ENCODE results near the gene ASIC4. TPM values are rescaled to one million over a fixed set of nuclear protein-coding genes. Genes with fewer than 3 reads are reported as not detected.

The ASIC4 gene
- total and polyA plus RNA-seq, 9 of the 15 experiments (the other 6 are each of a cell fraction or from before 2014, with no cell fraction given), result 0.07 to 19.2 (median 4.8) TPM

- TF ChIP-seq SMC3 (conservative IDR thresholded peaks at IDR 0.05; ENCODE audit: insufficient read depth, low read depth, low read length), result 0 out of 2 replicates have a peak, but pooled peaks have one; percentile 10
- peak; percentile 92 for TF ChIP-seq MTA2 (IDR thresholded peaks at IDR 0.05; ENCODE audit: low read depth)
- no peak for TF ChIP-seq PRMT5 (CRISPR knock-in tag; IDR thresholded peaks at IDR 0.05)
- TF ChIP-seq, protein P1, sequence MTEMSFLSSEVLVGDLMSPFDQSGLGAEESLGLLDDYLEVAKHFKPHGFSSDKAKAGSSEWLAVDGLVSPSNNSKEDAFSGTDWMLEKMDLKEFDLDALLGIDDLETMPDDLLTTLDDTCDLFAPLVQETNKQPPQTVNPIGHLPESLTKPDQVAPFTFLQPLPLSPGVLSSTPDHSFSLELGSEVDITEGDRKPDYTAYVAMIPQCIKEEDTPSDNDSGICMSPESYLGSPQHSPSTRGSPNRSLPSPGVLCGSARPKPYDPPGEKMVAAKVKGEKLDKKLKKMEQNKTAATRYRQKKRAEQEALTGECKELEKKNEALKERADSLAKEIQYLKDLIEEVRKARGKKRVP (CRISPR knock-in tag; IDR thresholded peaks at IDR 0.05), result peak; percentile 65
- no peak for TF ChIP-seq SMAD1 (IDR thresholded peaks at IDR 0.05; ENCODE audit: low read depth, low read length, partially characterized antibody)
- no peak for TF ChIP-seq ZNF668 (CRISPR knock-in tag; IDR thresholded peaks at IDR 0.05)
- no peak for TF ChIP-seq ZBTB40 (IDR thresholded peaks at IDR 0.05)
- no peak for TF ChIP-seq ZBTB40 (CRISPR knock-in tag; IDR thresholded peaks at IDR 0.05)
- TF ChIP-seq SRSF1 (IDR thresholded peaks at IDR 0.05; ENCODE audit: low read depth, low read length), result no peak
- peak; percentile 81 for TF ChIP-seq POLR2G (IDR thresholded peaks at IDR 0.05; ENCODE audit: low read depth, low read length)
- no peak for TF ChIP-seq FUS (optimal IDR thresholded peaks at IDR 0.05; ENCODE audit: low read depth, low read length)
- no peak for TF ChIP-seq SAFB2 (IDR thresholded peaks at IDR 0.05; ENCODE audit: borderline replicate concordance, low read depth, low read length, severe bottlenecking)
- TF ChIP-seq ZHX1 (conservative IDR thresholded peaks at IDR 0.05; ENCODE audit: low read length), result no peak
Measured at GRCh38 chr2:219514196-219514761, at the start of gene ASIC4 (continued).

Measured in K562 (cell line).